A549 (cell line): ENCODE data around the gene PIGK.

Experiments
- ESRRA ChIP-seq: fragments of 150-350 bp; IDR thresholded peaks from 2 replicates; pipeline ENCODE4 v1.6.1; 2014; ENCODE audit warnings: mild to moderate bottlenecking, low read length, borderline replicate concordance
- FOSL2 ChIP-seq, 2 experiments: fragments of 450-650 bp in 1 of 2; fragments of >200 bp in 1 of 2; sonication (Bioruptor Twin) in 1 of 2; formaldehyde crosslinking; IDR thresholded peaks; 2 replicates each; pipeline versions ENCODE4 v1.5.0 to v1.6.1; 2016 to 2020; ENCODE audit warnings: mild to moderate bottlenecking in 1 of 2, moderate library complexity in 1 of 2
- JUN ChIP-seq, 2 experiments: fragments of >200 bp; sonication (Bioruptor Twin); formaldehyde crosslinking; IDR thresholded peaks; 2 replicates in 1 of 2; 3 replicates in 1 of 2; pipeline ENCODE4 v1.6.1; 2016 to 2017
- MYC ChIP-seq: IDR thresholded peaks from 2 replicates; pipeline ENCODE4 v1.6.1; 2012; ENCODE audit warnings: mild to moderate bottlenecking, inconsistent platforms, low read length, improper control_type of control experiment, borderline replicate concordance
- RARB ChIP-seq: fragments of 250-450 bp; sonication (Bioruptor Pico); IDR thresholded peaks from 2 replicates; pipeline ENCODE4 v1.8.0; 2021; ENCODE audit warnings: mild to moderate bottlenecking, moderate library complexity
- TF ChIP-seq, protein P1 (sequence below): fragments of >200 bp; sonication (Bioruptor Twin); formaldehyde crosslinking; IDR thresholded peaks from 3 replicates; pipeline ENCODE4 v1.5.1; 2016
- TF ChIP-seq, protein P2 (sequence below): fragments of 200-600 bp; sonication (generic); IDR thresholded peaks from 2 replicates; pipeline ENCODE4 v1.6.1; 2016; ENCODE audit warnings: antibody characterized with exemption, mild to moderate bottlenecking, moderate library complexity

DNA sequence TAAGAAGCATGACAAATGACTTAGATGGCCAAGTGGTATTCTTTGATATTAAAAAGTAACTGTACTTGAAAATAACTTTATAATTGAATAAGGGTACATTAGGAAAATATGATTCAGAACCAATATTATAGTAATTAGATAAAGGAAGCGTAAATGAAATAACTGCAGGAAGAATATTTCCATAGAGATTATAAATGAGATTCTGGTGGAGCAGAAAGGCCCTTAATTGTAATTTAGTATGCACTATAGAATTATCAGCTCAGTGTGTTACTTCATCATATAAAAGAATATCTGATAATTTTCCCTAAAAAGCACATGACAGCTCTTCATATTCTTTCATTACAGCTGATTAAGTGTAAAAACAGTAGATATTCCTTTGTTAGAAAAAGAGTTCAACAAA, 171.7 kb downstream of the PIGK start:
- TF ChIP-seq JUN (IDR thresholded peaks at IDR 0.05) (no peak), RARB (CRISPR knock-in tag) (no peak), ESRRA (no peak), MYC (no peak), FOSL2 (IDR thresholded peaks at IDR 0.05) (no peak), FOSL2 (CRISPR knock-in tag; IDR thresholded peaks at IDR 0.05) (no peak)
- TF ChIP-seq, protein P1, sequence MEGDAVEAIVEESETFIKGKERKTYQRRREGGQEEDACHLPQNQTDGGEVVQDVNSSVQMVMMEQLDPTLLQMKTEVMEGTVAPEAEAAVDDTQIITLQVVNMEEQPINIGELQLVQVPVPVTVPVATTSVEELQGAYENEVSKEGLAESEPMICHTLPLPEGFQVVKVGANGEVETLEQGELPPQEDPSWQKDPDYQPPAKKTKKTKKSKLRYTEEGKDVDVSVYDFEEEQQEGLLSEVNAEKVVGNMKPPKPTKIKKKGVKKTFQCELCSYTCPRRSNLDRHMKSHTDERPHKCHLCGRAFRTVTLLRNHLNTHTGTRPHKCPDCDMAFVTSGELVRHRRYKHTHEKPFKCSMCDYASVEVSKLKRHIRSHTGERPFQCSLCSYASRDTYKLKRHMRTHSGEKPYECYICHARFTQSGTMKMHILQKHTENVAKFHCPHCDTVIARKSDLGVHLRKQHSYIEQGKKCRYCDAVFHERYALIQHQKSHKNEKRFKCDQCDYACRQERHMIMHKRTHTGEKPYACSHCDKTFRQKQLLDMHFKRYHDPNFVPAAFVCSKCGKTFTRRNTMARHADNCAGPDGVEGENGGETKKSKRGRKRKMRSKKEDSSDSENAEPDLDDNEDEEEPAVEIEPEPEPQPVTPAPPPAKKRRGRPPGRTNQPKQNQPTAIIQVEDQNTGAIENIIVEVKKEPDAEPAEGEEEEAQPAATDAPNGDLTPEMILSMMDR, result no peak
- TF ChIP-seq, protein P2, sequence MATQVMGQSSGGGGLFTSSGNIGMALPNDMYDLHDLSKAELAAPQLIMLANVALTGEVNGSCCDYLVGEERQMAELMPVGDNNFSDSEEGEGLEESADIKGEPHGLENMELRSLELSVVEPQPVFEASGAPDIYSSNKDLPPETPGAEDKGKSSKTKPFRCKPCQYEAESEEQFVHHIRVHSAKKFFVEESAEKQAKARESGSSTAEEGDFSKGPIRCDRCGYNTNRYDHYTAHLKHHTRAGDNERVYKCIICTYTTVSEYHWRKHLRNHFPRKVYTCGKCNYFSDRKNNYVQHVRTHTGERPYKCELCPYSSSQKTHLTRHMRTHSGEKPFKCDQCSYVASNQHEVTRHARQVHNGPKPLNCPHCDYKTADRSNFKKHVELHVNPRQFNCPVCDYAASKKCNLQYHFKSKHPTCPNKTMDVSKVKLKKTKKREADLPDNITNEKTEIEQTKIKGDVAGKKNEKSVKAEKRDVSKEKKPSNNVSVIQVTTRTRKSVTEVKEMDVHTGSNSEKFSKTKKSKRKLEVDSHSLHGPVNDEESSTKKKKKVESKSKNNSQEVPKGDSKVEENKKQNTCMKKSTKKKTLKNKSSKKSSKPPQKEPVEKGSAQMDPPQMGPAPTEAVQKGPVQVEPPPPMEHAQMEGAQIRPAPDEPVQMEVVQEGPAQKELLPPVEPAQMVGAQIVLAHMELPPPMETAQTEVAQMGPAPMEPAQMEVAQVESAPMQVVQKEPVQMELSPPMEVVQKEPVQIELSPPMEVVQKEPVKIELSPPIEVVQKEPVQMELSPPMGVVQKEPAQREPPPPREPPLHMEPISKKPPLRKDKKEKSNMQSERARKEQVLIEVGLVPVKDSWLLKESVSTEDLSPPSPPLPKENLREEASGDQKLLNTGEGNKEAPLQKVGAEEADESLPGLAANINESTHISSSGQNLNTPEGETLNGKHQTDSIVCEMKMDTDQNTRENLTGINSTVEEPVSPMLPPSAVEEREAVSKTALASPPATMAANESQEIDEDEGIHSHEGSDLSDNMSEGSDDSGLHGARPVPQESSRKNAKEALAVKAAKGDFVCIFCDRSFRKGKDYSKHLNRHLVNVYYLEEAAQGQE, result no peak
